Effector memory CD4-positive, alpha-beta T cell (primary cell): ENCODE measurements around the gene APOL2.
"Not testable (repeated sequence)": the region's sequence is repeated elsewhere in the genome, so short reads cannot be mapped to it uniquely, and the experiment has no call there.

Source experiments
- DNase-seq, 3 donors: peaks; one replicate each; pipeline ENCODE4 v3.0.0-alpha.2; 2020
- H3K27ac ChIP-seq: 2 replicates; pipeline ENCODE4 v1.7.0; 2013; ENCODE audit warnings: mild to moderate bottlenecking, low read length, moderate library complexity; ENCODE audit not compliant: insufficient read depth, poor library complexity, severe bottlenecking
- H3K27me3 ChIP-seq: replicated peaks from 2 replicates; pipeline ENCODE4 v1.7.0; 2013; ENCODE audit warnings: mild to moderate bottlenecking, low read length; ENCODE audit not compliant: insufficient read depth, control insufficient read depth, poor library complexity, severe bottlenecking
- H3K36me3 ChIP-seq: 2 replicates; pipeline ENCODE4 v1.7.0; 2013; ENCODE audit warnings: mild to moderate bottlenecking, low read length, moderate library complexity; ENCODE audit not compliant: control insufficient read depth, insufficient read depth
- H3K4me1 ChIP-seq: 2 replicates; pipeline ENCODE4 v1.7.0; 2013; ENCODE audit warnings: low read length, mild to moderate bottlenecking; ENCODE audit not compliant: control insufficient read depth, insufficient read depth, poor library complexity, severe bottlenecking
- H3K4me3 ChIP-seq: 2 replicates; pipeline ENCODE4 v1.7.0; 2013; ENCODE audit warnings: low read length, low read depth, mild to moderate bottlenecking; ENCODE audit not compliant: insufficient read depth, poor library complexity, severe bottlenecking
- H3K9me3 ChIP-seq: 2 replicates; pipeline ENCODE4 v1.7.0; 2013; ENCODE audit warnings: mild to moderate bottlenecking, low read length, moderate library complexity; ENCODE audit not compliant: control insufficient read depth

The APOL2 gene

DNA sequence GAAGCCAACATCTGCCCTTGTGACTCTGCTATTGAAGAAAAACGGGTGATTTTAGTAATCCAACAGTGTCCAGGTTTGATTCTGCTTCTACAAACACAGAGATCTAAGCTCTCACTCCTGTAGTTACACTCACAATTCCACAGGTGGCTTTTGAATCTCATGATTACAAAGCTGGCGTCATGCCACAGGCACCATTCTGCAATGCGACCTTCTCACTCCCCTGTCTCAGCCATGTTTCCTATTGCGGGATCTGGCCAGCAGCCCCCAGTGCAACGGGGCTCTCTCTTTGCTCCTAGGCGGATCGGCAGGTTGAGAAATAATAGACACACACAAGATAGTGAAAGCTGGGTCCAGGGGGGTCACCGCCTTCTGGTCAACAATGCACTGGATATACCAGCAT lies 36.4 kb downstream of the APOL2 start:
- DNase-seq, H3K9me3 ChIP-seq, H3K36me3 ChIP-seq, H3K4me3 ChIP-seq, H3K27me3 ChIP-seq, H3K4me1 ChIP-seq, H3K27ac ChIP-seq: not testable (repeated sequence)

DNA sequence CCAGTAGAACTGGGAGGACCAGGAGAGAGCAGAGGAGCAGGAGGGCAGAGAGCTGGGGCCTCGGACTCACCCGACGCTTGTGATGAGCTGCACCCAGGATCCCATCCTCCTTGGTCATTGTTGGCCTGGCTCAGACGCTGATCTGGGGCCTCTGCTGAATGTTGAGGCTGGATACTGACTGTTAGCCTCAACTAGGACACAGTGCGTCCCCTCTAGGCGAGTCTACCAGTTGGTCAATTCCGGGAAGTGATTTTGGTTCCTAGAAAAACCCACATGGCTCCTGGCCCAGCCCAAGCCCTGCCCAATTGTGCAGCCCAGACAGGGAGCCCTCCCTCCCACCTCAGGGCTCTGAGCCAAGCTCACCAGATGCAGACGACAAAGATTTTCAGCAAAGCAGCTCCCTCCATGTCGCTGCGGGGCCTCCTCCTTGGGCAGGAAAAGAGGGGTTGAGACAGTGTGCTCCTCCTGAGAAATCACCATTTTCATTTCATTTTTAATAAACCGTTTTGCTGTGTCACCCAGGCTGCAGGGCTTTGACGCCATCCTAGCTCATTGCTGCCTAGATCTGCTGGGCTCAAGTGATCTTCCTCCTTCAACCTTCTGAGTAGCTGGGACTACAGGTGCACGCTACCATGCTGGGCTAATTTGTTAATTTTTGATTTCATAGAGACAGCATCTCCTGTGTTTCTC lies 37.6 kb downstream of the APOL2 start, which contains the start of gene APOL4:
Gene APOL4, minus strand, starts transcription at position 180 of the 690 bp plus-strand sequence. Its CDS starts 75 bp downstream, at position 105.
- no peak within 1 kb of the TSS for H3K27ac ChIP-seq
- no peaks in the 10 kb centered on the region for H3K4me1 ChIP-seq
- H3K36me3 ChIP-seq: no peaks in the 10 kb centered on the region
- no peaks in the 10 kb centered on the region for H3K9me3 ChIP-seq
- H3K27me3 ChIP-seq: no peaks in the 10 kb centered on the region
- no peak for DNase-seq
- H3K4me3 ChIP-seq: no peak within 1 kb of the TSS

GRCh38 chr22:36201025-36201424 lies 38.3 kb downstream of the APOL2 start:
- DNase-seq, H3K9me3 ChIP-seq, H3K27me3 ChIP-seq, H3K27ac ChIP-seq, H3K36me3 ChIP-seq, H3K4me1 ChIP-seq, H3K4me3 ChIP-seq: not testable (repeated sequence)

- Histone ChIP-seq H3K27me3 (no peaks in the 10 kb centered on the region), H3K27ac (no peak overlapping the region), H3K9me3 (no peaks in the 10 kb centered on the region), H3K36me3 (no peaks in the 10 kb centered on the region), H3K4me3 (no peak overlapping the region), H3K4me1 (no peaks in the 10 kb centered on the region)
- DNase-seq: no peak
These were observed 40.3 kb downstream of the APOL2 start for GRCh38 chr22:36199001-36199551.

GRCh38 chr22:36198536-36198935 lies 40.8 kb downstream of the APOL2 start:
- no peak for DNase-seq
- Histone ChIP-seq H3K36me3 (no peaks in the 10 kb centered on the region), H3K4me1 (no peaks in the 10 kb centered on the region), H3K4me3 (no peak overlapping the region), H3K27me3 (no peaks in the 10 kb centered on the region), H3K9me3 (no peaks in the 10 kb centered on the region), H3K27ac (no peak overlapping the region)

- no peaks in the 10 kb centered on the region for H3K36me3 ChIP-seq
- no peak overlapping the region for H3K4me3 ChIP-seq
- no peak overlapping the region for H3K27ac ChIP-seq
- no peaks in the 10 kb centered on the region for H3K4me1 ChIP-seq
- DNase-seq: no peak
- no peaks in the 10 kb centered on the region for H3K27me3 ChIP-seq
- H3K9me3 ChIP-seq: no peaks in the 10 kb centered on the region
These were observed 41.7 kb downstream of the APOL2 start for GRCh38 chr22:36197514-36198146.

DNA sequence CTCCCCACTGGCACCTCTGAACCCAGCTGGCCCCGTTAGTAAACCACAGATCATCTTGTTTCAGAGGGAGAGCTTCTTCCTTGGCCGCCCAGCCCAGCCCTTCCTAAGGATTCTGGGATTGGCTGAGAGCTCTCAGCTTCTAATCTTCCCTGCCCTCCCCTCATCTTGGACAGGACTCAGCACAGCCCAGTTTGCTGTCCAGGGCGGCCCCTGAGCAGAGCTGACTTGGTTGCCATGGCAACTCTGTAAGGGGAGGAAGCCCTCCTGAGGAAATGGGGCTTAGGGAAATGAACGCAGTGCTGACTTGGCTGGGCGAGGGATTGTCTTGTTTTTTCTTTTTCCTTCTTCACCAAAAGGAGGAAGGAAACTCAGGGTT lies 42.3 kb downstream of the APOL2 start:
- Histone ChIP-seq H3K4me1 (no peaks in the 10 kb centered on the region), H3K27ac (no peak overlapping the region), H3K36me3 (no peaks in the 10 kb centered on the region), H3K4me3 (no peak overlapping the region), H3K27me3 (no peaks in the 10 kb centered on the region), H3K9me3 (no peaks in the 10 kb centered on the region)
- no peak for DNase-seq

GRCh38 chr22:36196254-36197064 lies 42.9 kb downstream of the APOL2 start:
- no peaks in the 10 kb centered on the region for H3K9me3 ChIP-seq
- DNase-seq: no peak
- H3K27me3 ChIP-seq: no peaks in the 10 kb centered on the region
- H3K4me3 ChIP-seq: no peak overlapping the region
- no peaks in the 10 kb centered on the region for H3K36me3 ChIP-seq
- H3K4me1 ChIP-seq: no peaks in the 10 kb centered on the region
- no peak overlapping the region for H3K27ac ChIP-seq

DNA sequence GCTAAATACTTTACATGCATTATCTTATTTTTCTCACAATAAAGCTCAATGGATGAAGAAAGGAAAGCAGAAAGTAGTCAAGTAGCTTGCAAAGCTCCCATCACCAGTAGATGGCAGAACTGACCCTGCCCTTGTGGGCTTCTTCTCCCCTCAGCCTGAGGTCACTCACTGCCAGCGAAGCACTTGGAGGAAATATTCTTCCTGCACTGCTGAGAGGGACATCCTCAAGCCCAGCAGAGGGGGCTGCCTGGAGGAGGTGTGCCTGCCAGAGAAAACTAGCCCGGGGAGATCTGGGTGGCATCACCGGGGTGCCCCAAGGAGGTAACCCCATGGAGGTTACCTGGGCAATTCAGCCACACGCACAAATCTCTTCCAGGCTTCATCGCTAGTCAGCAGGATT lies 44.4 kb downstream of the APOL2 start:
- no peaks in the 10 kb centered on the region for H3K27me3 ChIP-seq
- H3K36me3 ChIP-seq: no peaks in the 10 kb centered on the region
- peak in 2 of 3 donors; percentile 8 to 9 for DNase-seq
- no peak overlapping the region for H3K4me3 ChIP-seq
- H3K4me1 ChIP-seq: no peaks in the 10 kb centered on the region
- no peak overlapping the region for H3K27ac ChIP-seq
- no peaks in the 10 kb centered on the region for H3K9me3 ChIP-seq

DNA sequence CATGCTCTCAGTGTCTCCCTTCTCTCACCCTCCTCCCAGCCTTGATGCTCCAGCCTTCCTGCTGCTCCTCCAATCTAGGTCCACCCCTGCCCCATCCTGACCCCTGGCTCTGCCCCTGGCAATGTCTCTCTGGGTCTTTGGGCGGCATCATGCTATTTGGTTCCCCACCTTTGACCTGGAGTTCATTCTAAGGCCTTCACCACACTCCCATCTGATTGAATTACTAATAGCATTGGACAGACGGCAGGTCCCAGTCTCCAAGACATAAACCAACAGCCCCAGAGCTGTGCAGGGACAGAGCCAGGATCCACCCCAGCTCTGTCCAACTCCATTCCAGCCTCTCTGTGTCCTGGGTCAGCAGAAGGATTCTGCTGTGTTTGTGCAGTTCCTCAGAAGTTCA lies 44.9 kb downstream of the APOL2 start:
- DNase-seq: no peak
- Histone ChIP-seq H3K27me3 (no peaks in the 10 kb centered on the region), H3K27ac (no peak overlapping the region), H3K9me3 (no peaks in the 10 kb centered on the region), H3K4me3 (no peak overlapping the region), H3K4me1 (no peaks in the 10 kb centered on the region), H3K36me3 (no peaks in the 10 kb centered on the region)
